ENCODE measurements around the gene DBN1.
A peak's percentile ranks its signal among the peaks of the same experiment; 100 is the strongest.

Gene DBN1

GRCh38 chr5:177507596-177508220 is 34.3 kb upstream of the DBN1 start:
- Histone ChIP-seq H2BK120ac (ENCODE audit: low read depth, low read length) (no peak overlapping the region), H3K4me3 (ENCODE audit: insufficient read depth in 1 of 2, low read depth in 1 of 2, low read length in 2 of 2) (no peak overlapping the region), H2BK12ac (ENCODE audit: low read length in 2 of 2) (no peak overlapping the region), H3K9me3 (ENCODE audit: control insufficient read depth, low read length) (no peaks in the 10 kb centered on the region), H2BK5ac (ENCODE audit: low read depth, low read length, poor library complexity, severe bottlenecking) (no peak overlapping the region), H4K8ac (ENCODE audit: low read length) (no peak overlapping the region), H3K27ac (ENCODE audit: low read length, poor library complexity, severe bottlenecking) (no peak overlapping the region), H3K9ac (ENCODE audit: low read length) (no peak overlapping the region), H3K4me2 (ENCODE audit: low read length, poor library complexity, severe bottlenecking) (no peak overlapping the region), H2BK15ac (ENCODE audit: low read depth, poor library complexity, severe bottlenecking) (no peak overlapping the region), H3K23ac (ENCODE audit: low read length in 2 of 2) (no peak overlapping the region), H2AK5ac (ENCODE audit: low read length, severe bottlenecking) (no peak overlapping the region), H3K18ac (ENCODE audit: low read depth in 1 of 2, low read length in 2 of 2) (no peak overlapping the region), H3K79me1 (replicated peaks; ENCODE audit: low read length, poor library complexity, severe bottlenecking) (peaks cover 10% of the 10 kb centered on the region), H4K91ac (ENCODE audit: low read length) (no peak overlapping the region), H3K36me3 (ENCODE audit: control insufficient read depth in 1 of 2, insufficient read depth in 2 of 2, low read depth in 1 of 2, low read length in 2 of 2) (peaks cover 25 to 75% of the 10 kb centered on the region in 2 experiments), H3K4me1 (ENCODE audit: control insufficient read depth, insufficient read depth, low read depth, low read length) (peaks cover 9% of the 10 kb centered on the region), H2AFZ (ENCODE audit: low read depth, low read length) (no peak overlapping the region), H3K4ac (ENCODE audit: low read depth in 1 of 2, low read length in 2 of 2) (no peak overlapping the region), H3K27me3 (ENCODE audit: control insufficient read depth in 1 of 2, insufficient read depth in 1 of 2, low read length in 2 of 2) (no peaks in the 10 kb centered on the region), H3K14ac (ENCODE audit: low read length in 2 of 2) (no peak overlapping the region)
- DNase-seq: no peak
- WGBS: 92% methylated on average over 17 of the region's 17 CpGs

DNA sequence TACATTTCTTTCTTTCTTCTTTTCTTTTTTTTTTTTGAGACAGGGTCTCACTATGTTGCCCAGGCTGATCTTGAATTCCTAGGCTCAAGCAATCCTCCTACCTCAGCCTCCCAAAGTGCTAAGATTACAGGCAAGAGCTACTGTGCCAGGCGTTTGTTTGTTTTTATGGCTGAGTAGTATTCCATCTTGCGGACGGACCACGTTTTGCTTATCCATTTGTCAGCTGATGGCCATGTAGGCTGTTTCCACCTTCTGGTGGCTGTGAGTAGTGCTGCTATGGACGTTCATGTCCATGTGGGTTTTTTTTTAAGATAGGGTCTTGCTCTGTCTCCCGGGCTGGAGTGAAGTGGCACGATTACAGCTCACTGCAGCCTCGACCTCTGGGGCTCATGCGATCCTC is 33.7 kb upstream of the DBN1 start:
- H2BK12ac ChIP-seq (ENCODE audit: low read length in 2 of 2): no peak overlapping the region
- no peaks in the 10 kb centered on the region for H3K27me3 ChIP-seq (ENCODE audit: control insufficient read depth in 1 of 2, insufficient read depth in 1 of 2, low read length in 2 of 2)
- peaks cover 7% of the 10 kb centered on the region for H3K79me1 ChIP-seq (replicated peaks; ENCODE audit: low read length, poor library complexity, severe bottlenecking)
- H3K9ac ChIP-seq (ENCODE audit: low read length): no peak overlapping the region
- H3K27ac ChIP-seq (ENCODE audit: low read length, poor library complexity, severe bottlenecking): no peak overlapping the region
- H3K14ac ChIP-seq (ENCODE audit: low read length in 2 of 2): no peak overlapping the region
- H3K36me3 ChIP-seq (ENCODE audit: control insufficient read depth in 1 of 2, insufficient read depth in 2 of 2, low read depth in 1 of 2, low read length in 2 of 2): peaks cover 19 to 71% of the 10 kb centered on the region in 2 experiments
- H3K4me2 ChIP-seq (ENCODE audit: low read length, poor library complexity, severe bottlenecking): no peak overlapping the region
- H3K4ac ChIP-seq (ENCODE audit: low read depth in 1 of 2, low read length in 2 of 2): no peak overlapping the region
- H3K9me3 ChIP-seq (ENCODE audit: control insufficient read depth, low read length): no peaks in the 10 kb centered on the region
- H2BK120ac ChIP-seq (ENCODE audit: low read depth, low read length): no peak overlapping the region
- H4K91ac ChIP-seq (ENCODE audit: low read length): no peak overlapping the region
- H3K18ac ChIP-seq (ENCODE audit: low read depth in 1 of 2, low read length in 2 of 2): no peak overlapping the region
- H2BK5ac ChIP-seq (ENCODE audit: low read depth, low read length, poor library complexity, severe bottlenecking): no peak overlapping the region
- DNase-seq: peak; percentile 56
- H4K8ac ChIP-seq (ENCODE audit: low read length): no peak overlapping the region
- peaks cover 9% of the 10 kb centered on the region for H3K4me1 ChIP-seq (ENCODE audit: control insufficient read depth, insufficient read depth, low read depth, low read length)
- WGBS: 90% methylated on average over 9 of the region's 9 CpGs
- H3K4me3 ChIP-seq (ENCODE audit: insufficient read depth in 1 of 2, low read depth in 1 of 2, low read length in 2 of 2): no peak overlapping the region
- H3K23ac ChIP-seq (ENCODE audit: low read length in 2 of 2): no peak overlapping the region
- H2BK15ac ChIP-seq (ENCODE audit: low read depth, poor library complexity, severe bottlenecking): no peak overlapping the region
- no peak overlapping the region for H2AK5ac ChIP-seq (ENCODE audit: low read length, severe bottlenecking)
- no peak overlapping the region for H2AFZ ChIP-seq (ENCODE audit: low read depth, low read length)

- no peak overlapping the region for H2BK15ac ChIP-seq (ENCODE audit: low read depth, poor library complexity, severe bottlenecking)
- no peak overlapping the region for H4K8ac ChIP-seq (ENCODE audit: low read length)
- H3K9ac ChIP-seq (ENCODE audit: low read length): no peak overlapping the region
- no peak for DNase-seq
- H3K4me1 ChIP-seq (ENCODE audit: control insufficient read depth, insufficient read depth, low read depth, low read length): peaks cover 16% of the 10 kb centered on the region
- H3K23ac ChIP-seq (ENCODE audit: low read length in 2 of 2): no peak overlapping the region
- H4K91ac ChIP-seq (ENCODE audit: low read length): no peak overlapping the region
- H3K4me3 ChIP-seq (ENCODE audit: insufficient read depth in 1 of 2, low read depth in 1 of 2, low read length in 2 of 2): no peak overlapping the region
- H2BK12ac ChIP-seq (ENCODE audit: low read length in 2 of 2): no peak overlapping the region
- no peaks in the 10 kb centered on the region for H3K9me3 ChIP-seq (ENCODE audit: control insufficient read depth, low read length)
- H3K4ac ChIP-seq (ENCODE audit: low read depth in 1 of 2, low read length in 2 of 2): no peak overlapping the region
- H3K79me1 ChIP-seq (replicated peaks; ENCODE audit: low read length, poor library complexity, severe bottlenecking): peaks cover 1% of the 10 kb centered on the region
- H3K4me2 ChIP-seq (ENCODE audit: low read length, poor library complexity, severe bottlenecking): no peak overlapping the region
- no peak overlapping the region for H3K14ac ChIP-seq (ENCODE audit: low read length in 2 of 2)
- H2BK120ac ChIP-seq (ENCODE audit: low read depth, low read length): no peak overlapping the region
- H3K36me3 ChIP-seq (ENCODE audit: control insufficient read depth in 1 of 2, insufficient read depth in 2 of 2, low read depth in 1 of 2, low read length in 2 of 2): peaks cover 0 to 50% of the 10 kb centered on the region in 2 experiments
- H2BK5ac ChIP-seq (ENCODE audit: low read depth, low read length, poor library complexity, severe bottlenecking): no peak overlapping the region
- 93% methylated on average over 2 of the region's 4 CpGs for WGBS
- no peak overlapping the region for H3K27ac ChIP-seq (ENCODE audit: low read length, poor library complexity, severe bottlenecking)
- no peak overlapping the region for H3K18ac ChIP-seq (ENCODE audit: low read depth in 1 of 2, low read length in 2 of 2)
- no peak overlapping the region for H2AFZ ChIP-seq (ENCODE audit: low read depth, low read length)
- no peak overlapping the region for H2AK5ac ChIP-seq (ENCODE audit: low read length, severe bottlenecking)
- no peaks in the 10 kb centered on the region for H3K27me3 ChIP-seq (ENCODE audit: control insufficient read depth in 1 of 2, insufficient read depth in 1 of 2, low read length in 2 of 2)
Observed at GRCh38 chr5:177505075-177505474, 31.6 kb upstream of the DBN1 start.

- Histone ChIP-seq H3K4me1 (ENCODE audit: control insufficient read depth, insufficient read depth, low read depth, low read length) (peaks cover 16% of the 10 kb centered on the region), H2AK5ac (ENCODE audit: low read length, severe bottlenecking) (no peak overlapping the region), H3K27ac (ENCODE audit: low read length, poor library complexity, severe bottlenecking) (no peak overlapping the region), H2BK5ac (ENCODE audit: low read depth, low read length, poor library complexity, severe bottlenecking) (no peak overlapping the region), H3K9me3 (ENCODE audit: control insufficient read depth, low read length) (no peaks in the 10 kb centered on the region), H2BK12ac (ENCODE audit: low read length in 2 of 2) (no peak overlapping the region), H4K91ac (ENCODE audit: low read length) (no peak overlapping the region), H3K4me2 (ENCODE audit: low read length, poor library complexity, severe bottlenecking) (no peak overlapping the region), H3K18ac (ENCODE audit: low read depth in 1 of 2, low read length in 2 of 2) (no peak overlapping the region), H3K27me3 (ENCODE audit: control insufficient read depth in 1 of 2, insufficient read depth in 1 of 2, low read length in 2 of 2) (no peaks in the 10 kb centered on the region), H2BK15ac (ENCODE audit: low read depth, poor library complexity, severe bottlenecking) (no peak overlapping the region), H3K4me3 (ENCODE audit: insufficient read depth in 1 of 2, low read depth in 1 of 2, low read length in 2 of 2) (no peak overlapping the region), H3K4ac (ENCODE audit: low read depth in 1 of 2, low read length in 2 of 2) (no peak overlapping the region), H3K79me1 (replicated peaks; ENCODE audit: low read length, poor library complexity, severe bottlenecking) (no peaks in the 10 kb centered on the region), H3K9ac (ENCODE audit: low read length) (no peak overlapping the region), H2AFZ (ENCODE audit: low read depth, low read length) (no peak overlapping the region), H4K8ac (ENCODE audit: low read length) (no peak overlapping the region), H3K23ac (ENCODE audit: low read length in 2 of 2) (no peak overlapping the region), H3K14ac (ENCODE audit: low read length in 2 of 2) (no peak overlapping the region), H3K36me3 (ENCODE audit: control insufficient read depth in 1 of 2, insufficient read depth in 2 of 2, low read depth in 1 of 2, low read length in 2 of 2) (peaks cover 0 to 43% of the 10 kb centered on the region in 2 experiments), H2BK120ac (ENCODE audit: low read depth, low read length) (no peak overlapping the region)
- 96% methylated on average over 45 of the region's 47 CpGs for WGBS
- no peak for DNase-seq
Observed at GRCh38 chr5:177504086-177505056, 30.9 kb upstream of the DBN1 start.

Measured in mesenchymal stem cell (in vitro differentiated cells and primary cell).